K562 (cell line): ENCODE data around the gene HEXIM1. TPM values are rescaled to one million over a fixed set of nuclear protein-coding genes. Genes with fewer than 3 reads are reported as not detected.
A peak's percentile ranks its signal among the peaks of the same experiment; 100 is the strongest.

Source experiments
- ARNT ChIP-seq, 2 experiments: fragments of 450-650 bp; IDR thresholded peaks; 2 replicates each; pipeline ENCODE4 v1.6.1; 2016; ENCODE audit warnings: mild to moderate bottlenecking in 1 of 2
- CBX2 ChIP-seq: fragments of 200-600 bp; sonication (generic); IDR thresholded peaks from one replicate; pipeline ENCODE4 v1.6.1; 2012; ENCODE audit warnings: mild to moderate bottlenecking, low read length, inconsistent platforms; ENCODE audit not compliant: insufficient read depth, poor library complexity, severe bottlenecking
- CLOCK ChIP-seq: fragments of 250-450 bp; sonication (Bioruptor Pico); IDR thresholded peaks from 2 replicates; pipeline ENCODE4 v1.4.0; 2020; ENCODE audit warnings: mild to moderate bottlenecking, moderate library complexity, borderline replicate concordance
- HDAC8 ChIP-seq: fragments of 450-650 bp; IDR thresholded peaks from 2 replicates; pipeline ENCODE4 v1.6.1; 2016; ENCODE audit warnings: mild to moderate bottlenecking, missing genetic modification characterization, moderate library complexity, missing compliant biosample characterization
- HLTF ChIP-seq: fragments of 450-650 bp; IDR thresholded peaks from 2 replicates; pipeline ENCODE4 v1.6.1; 2016
- IRF1 ChIP-seq: sonication (generic); formaldehyde crosslinking; IDR thresholded peaks from 2 replicates; pipeline ENCODE4 v1.8.0; 2022; ENCODE audit warnings: missing genetic modification reagents, mild to moderate bottlenecking, borderline replicate concordance
- PATZ1 ChIP-seq: fragments of 250-450 bp; sonication (Bioruptor Pico); IDR thresholded peaks from 2 replicates; pipeline ENCODE4 v1.5.0; 2020; ENCODE audit warnings: mild to moderate bottlenecking, borderline replicate concordance
- PRDM10 ChIP-seq: fragments of 450-650 bp; IDR thresholded peaks from 2 replicates; pipeline ENCODE4 v1.6.1; 2018; ENCODE audit not compliant: partially characterized antibody
- RBM15 ChIP-seq: fragments of 200-400 bp; formaldehyde crosslinking; IDR thresholded peaks from 2 replicates; pipeline ENCODE4 v1.6.1; 2018; ENCODE audit warnings: mild to moderate bottlenecking, low read length, moderate library complexity; ENCODE audit not compliant: insufficient read depth
- SMARCC2 ChIP-seq: fragments of 450-650 bp; IDR thresholded peaks from 2 replicates; pipeline ENCODE4 v1.6.1; 2017; ENCODE audit warnings: antibody characterized with exemption, moderate library complexity, mild to moderate bottlenecking, low read depth
- SPI1 ChIP-seq: IDR thresholded peaks from 2 replicates; pipeline ENCODE4 v1.6.1; 2011; ENCODE audit warnings: low read depth, low read length, control low read depth, borderline replicate concordance
- TARDBP ChIP-seq: fragments of 450-650 bp; IDR thresholded peaks from 2 replicates; pipeline ENCODE4 v1.6.1; 2016
- ZNF217 ChIP-seq: sonication (generic); formaldehyde crosslinking; IDR thresholded peaks from 2 replicates; pipeline ENCODE4 v1.8.0; 2022; ENCODE audit warnings: mild to moderate bottlenecking, missing genetic modification reagents
- polyA plus RNA-seq, 8 experiments: library from polyadenylated mRNA; depleted of rRNA in 4 of 8; stranded (reverse) in 5 of 8; unstranded in 3 of 8; fragments of >200 nt; fragmentation: Nextera tagmentation in 2 of 8; fragmentation: Illumina TruSeq in 1 of 8; extraction: Ambion mirVana in 2 of 8; extraction: Trizol in 1 of 8; gene quantifications; 2 replicates each; pipeline versions ENCODE4 v1.2.1 to v1.2.3, GENCODE V29; 2011 to 2014; ENCODE audit warnings: inconsistent platforms in 1 of 8, missing spikeins in 1 of 8
- total RNA-seq, 7 experiments: library from RNA; depleted of rRNA in 6 of 7; stranded (reverse); fragments of >200 nt in 6 of 7; fragmentation: Illumina TruSeq in 2 of 7; extraction: Trizol in 2 of 7; gene quantifications; 2 replicates each; pipeline versions ENCODE4 v1.2.1 to v1.2.3, GENCODE V29; 2011 to 2021; ENCODE audit warnings: low replicate concordance in 1 of 7
- TF ChIP-seq, protein P1 (sequence below): fragments of 450-650 bp; IDR thresholded peaks from 2 replicates; pipeline ENCODE4 v1.7.1; 2018; ENCODE audit warnings: mild to moderate bottlenecking, low read depth; ENCODE audit not compliant: partially characterized antibody

HEXIM1 gene
- total and polyA plus RNA-seq, 9 of the 15 experiments (the other 6 are each of a cell fraction or from before 2014, with no cell fraction given), result 1.4 to 28.3 (median 9.1) TPM

GRCh38 chr17:45197555-45198334 lies 49.5 kb downstream of the HEXIM1 start (continued):
- TF ChIP-seq PRDM10 (peak; percentile 60), SPI1 (no peak), TARDBP (0 out of 2 replicates have a peak, but pooled peaks have one; percentile 37), SMARCC2 (no peak), ZNF217 (CRISPR knock-in tag) (no peak), CLOCK (CRISPR knock-in tag) (no peak), PATZ1 (CRISPR knock-in tag) (no peak), RBM15 (no peak), IRF1 (CRISPR knock-in tag) (no peak), HDAC8 (tag) (no peak), CBX2 (no peak), ARNT (IDR thresholded peaks at IDR 0.05) (no peak), HLTF (0 out of 2 replicates have a peak, but pooled peaks have one; percentile 42)
- TF ChIP-seq, protein P1, sequence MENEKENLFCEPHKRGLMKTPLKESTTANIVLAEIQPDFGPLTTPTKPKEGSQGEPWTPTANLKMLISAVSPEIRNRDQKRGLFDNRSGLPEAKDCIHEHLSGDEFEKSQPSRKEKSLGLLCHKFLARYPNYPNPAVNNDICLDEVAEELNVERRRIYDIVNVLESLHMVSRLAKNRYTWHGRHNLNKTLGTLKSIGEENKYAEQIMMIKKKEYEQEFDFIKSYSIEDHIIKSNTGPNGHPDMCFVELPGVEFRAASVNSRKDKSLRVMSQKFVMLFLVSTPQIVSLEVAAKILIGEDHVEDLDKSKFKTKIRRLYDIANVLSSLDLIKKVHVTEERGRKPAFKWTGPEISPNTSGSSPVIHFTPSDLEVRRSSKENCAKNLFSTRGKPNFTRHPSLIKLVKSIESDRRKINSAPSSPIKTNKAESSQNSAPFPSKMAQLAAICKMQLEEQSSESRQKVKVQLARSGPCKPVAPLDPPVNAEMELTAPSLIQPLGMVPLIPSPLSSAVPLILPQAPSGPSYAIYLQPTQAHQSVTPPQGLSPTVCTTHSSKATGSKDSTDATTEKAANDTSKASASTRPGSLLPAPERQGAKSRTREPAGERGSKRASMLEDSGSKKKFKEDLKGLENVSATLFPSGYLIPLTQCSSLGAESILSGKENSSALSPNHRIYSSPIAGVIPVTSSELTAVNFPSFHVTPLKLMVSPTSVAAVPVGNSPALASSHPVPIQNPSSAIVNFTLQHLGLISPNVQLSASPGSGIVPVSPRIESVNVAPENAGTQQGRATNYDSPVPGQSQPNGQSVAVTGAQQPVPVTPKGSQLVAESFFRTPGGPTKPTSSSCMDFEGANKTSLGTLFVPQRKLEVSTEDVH, result no peak
